Calu3 (cell line): ENCODE results near the gene TRIM9. TPM values are rescaled to one million over a fixed set of nuclear protein-coding genes. Genes with fewer than 3 reads are reported as not detected.

Source experiments
- BruUV-seq: library from RNA; stranded (reverse); fragments of 400-500 nt; replicated peaks from 2 replicates; lab custom pipeline; 2021; lab: Mats Ljungman, UMichigan
- CTCF ChIA-PET: fragments of 300-600 bp; sonication (Branson Sonifier 250); formaldehyde crosslinking; loops from one replicate; lab custom pipeline; 2022; ENCODE audit warnings: antibody characterized with exemption; lab: Charles Lee
- DNase-seq: peaks from one replicate; pipeline ENCODE4 v3.0.0; 2022
- H3K27ac Mint-ChIP-seq: one replicate; pipeline ENCODE4 v1.8.0; 2022; ENCODE audit warnings: mixed read lengths; ENCODE audit not compliant: unreplicated experiment
- H3K27me3 Mint-ChIP-seq: one replicate; pipeline ENCODE4 v1.8.0; 2022; ENCODE audit warnings: mixed read lengths; ENCODE audit not compliant: unreplicated experiment
- H3K36me3 Mint-ChIP-seq: one replicate; pipeline ENCODE4 v1.8.0; 2022; ENCODE audit warnings: mild to moderate bottlenecking, moderate library complexity, mixed read lengths; ENCODE audit not compliant: insufficient read depth, unreplicated experiment
- H3K4me1 Mint-ChIP-seq: one replicate; pipeline ENCODE4 v1.8.0; 2022; ENCODE audit warnings: mild to moderate bottlenecking, low read depth, mixed read lengths; ENCODE audit not compliant: unreplicated experiment
- H3K4me3 Mint-ChIP-seq: one replicate; pipeline ENCODE4 v1.8.0; 2022; ENCODE audit warnings: mild to moderate bottlenecking, low read depth, moderate library complexity, mixed read lengths; ENCODE audit not compliant: unreplicated experiment
- H3K9me3 Mint-ChIP-seq: one replicate; pipeline ENCODE4 v1.8.0; 2022; ENCODE audit warnings: low read depth, mixed read lengths; ENCODE audit not compliant: unreplicated experiment
- CTCF ChIP-seq: fragments of 200-600 bp; IDR thresholded peaks from one replicate; pipeline ENCODE4 v1.8.0; 2022; ENCODE audit warnings: antibody characterized with exemption; ENCODE audit not compliant: unreplicated experiment
- intact Hi-C: fragments of 100-400 bp; cut with micrococcal nuclease; formaldehyde crosslinking; loops from one replicate; pipeline ENCODE4 v1.10.0; 2022; ENCODE audit not compliant: unreplicated experiment
- total RNA-seq: library from RNA; stranded (reverse); gene quantifications from 2 replicates; pipeline ENCODE4 v1.2.3, GENCODE V29; 2022

Gene TRIM9
- total RNA-seq, 1 experiment from 2014 or later = 1.6 TPM

GRCh38 chr14:50929506-50929905, 165.4 kb downstream of the TRIM9 start:
- no peak for TF ChIP-seq CTCF
- Mint-ChIP-seq H3K27ac (no peak overlapping the region), H3K4me1 (peaks cover 25% of the 10 kb centered on the region), H3K9me3 (no peaks in the 10 kb centered on the region), H3K36me3 (no peaks in the 10 kb centered on the region), H3K27me3 (no peaks in the 10 kb centered on the region), H3K4me3 (no peak overlapping the region)
- intact Hi-C loops = no loop called here
- no peak for DNase-seq
- CTCF ChIA-PET = no interaction called here
- BruUV-seq = no TSS peak

- Mint-ChIP-seq H3K4me1 (peaks cover 17% of the 10 kb centered on the region), H3K27ac (no peak overlapping the region), H3K36me3 (no peaks in the 10 kb centered on the region), H3K4me3 (no peak overlapping the region), H3K27me3 (no peaks in the 10 kb centered on the region), H3K9me3 (no peaks in the 10 kb centered on the region)
- DNase-seq = no peak
- TF ChIP-seq CTCF = no peak
- CTCF ChIA-PET = no interaction called here
- intact Hi-C loops = no loop called here
- no TSS peak for BruUV-seq
Observed at GRCh38 chr14:50928002-50928635, 166.8 kb downstream of the TRIM9 start.

GRCh38 chr14:50926851-50927386, 168.0 kb downstream of the TRIM9 start:
- CTCF ChIA-PET = no interaction called here
- Mint-ChIP-seq H3K4me3 (no peak overlapping the region), H3K27me3 (no peaks in the 10 kb centered on the region), H3K4me1 (peaks cover 5% of the 10 kb centered on the region), H3K36me3 (no peaks in the 10 kb centered on the region), H3K27ac (no peak overlapping the region), H3K9me3 (no peaks in the 10 kb centered on the region)
- BruUV-seq = no TSS peak
- intact Hi-C loops = no loop called here
- no peak for TF ChIP-seq CTCF
- DNase-seq = no peak

Other genes starting within 250 kb of the TRIM9 start
- not detected in 2 replicates for gene ABHD12B, start 223.1 kb downstream of the TRIM9 start, total RNA-seq
- 39.5 and 41.2 TPM in 2 replicates for gene PYGL, start 150.6 kb downstream of the TRIM9 start, total RNA-seq
- 53.8 and 56.3 TPM in 2 replicates for gene TMX1, start 145.1 kb upstream of the TRIM9 start, total RNA-seq